SK-N-MC (cell line): ENCODE results near the gene CTNNA3.

Source experiments
- EZH2 ChIP-seq: fragments of 200-600 bp; sonication (generic); IDR thresholded peaks from one replicate; pipeline ENCODE4 v1.6.1; 2017; ENCODE audit warnings: antibody characterized with exemption
- FOXP2 ChIP-seq: optimal IDR thresholded peaks from 2 replicates; pipeline ENCODE3; 2011; ENCODE audit warnings: mild to moderate bottlenecking, moderate library complexity; ENCODE audit not compliant: insufficient read depth; ENCODE audit errors: extremely low read length, control extremely low read depth
- POLR2AphosphoS5 ChIP-seq: IDR thresholded peaks from 2 replicates; pipeline ENCODE4 v1.6.1; 2012; ENCODE audit warnings: mild to moderate bottlenecking, low read depth, low read length, borderline replicate concordance

DNA sequence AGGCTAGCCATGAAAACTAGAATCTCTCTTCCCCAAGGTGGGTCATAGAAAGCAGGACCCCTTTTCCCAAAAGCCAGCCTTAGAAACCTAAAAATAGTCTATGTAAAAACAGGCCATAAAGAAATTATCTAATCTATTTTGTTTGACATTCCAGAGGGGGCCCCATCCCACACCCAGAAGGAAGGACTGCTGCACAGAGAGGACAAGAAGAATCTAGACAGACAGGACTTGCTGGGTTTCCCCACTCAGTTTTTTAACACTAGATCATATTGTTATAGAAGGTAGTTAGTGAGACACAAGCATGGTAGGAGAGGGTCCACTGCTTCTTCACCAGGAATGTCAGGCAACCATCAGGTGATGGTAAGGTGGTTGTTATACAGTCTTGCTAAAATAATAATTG, 413.1 kb downstream of the CTNNA3 start:
- TF ChIP-seq EZH2 (no peak), POLR2AphosphoS5 (no peak), FOXP2 (no peak)
